PC-9 (cell line): Measurements from ENCODE around the gene ORM2. TPM values are rescaled to one million over a fixed set of nuclear protein-coding genes. Genes with fewer than 3 reads are reported as not detected.

ENCODE experiments used
- BruUV-seq: library from RNA; stranded (reverse); fragments of 400-500 nt; replicated peaks from 2 replicates; lab custom pipeline; 2021; lab: Mats Ljungman, UMichigan
- CTCF ChIA-PET: fragments of 300-600 bp; sonication (Branson Sonifier 250); formaldehyde crosslinking; loops from one replicate; lab custom pipeline; 2022; ENCODE audit warnings: antibody characterized with exemption; lab: Charles Lee
- POLR2A ChIA-PET: fragments of 300-600 bp; sonication (Branson Sonifier 250); formaldehyde crosslinking; loops from one replicate; lab custom pipeline; 2022; ENCODE audit warnings: antibody characterized with exemption; ENCODE audit not compliant: unreplicated experiment; lab: Charles Lee
- DNase-seq, 2 experiments: peaks; one replicate each; pipeline versions ENCODE4 v3.0.0 to v3.0.0-alpha.2; 2015 to 2022; ENCODE audit warnings: mixed read lengths in 1 of 2
- H2AFZ ChIP-seq: fragments of 200-600 bp; sonication (generic); 2 replicates; pipeline ENCODE4 v1.8.1; 2017; ENCODE audit warnings: antibody characterized with exemption
- H3F3A ChIP-seq: fragments of 200-600 bp; sonication (generic); 2 replicates; pipeline ENCODE4 v1.8.1; 2017; ENCODE audit warnings: antibody characterized with exemption, mild to moderate bottlenecking, low read depth; ENCODE audit not compliant: insufficient read depth
- H3K27ac ChIP-seq: fragments of 200-600 bp; sonication (generic); 2 replicates; pipeline ENCODE4 v1.6.1; 2016; ENCODE audit warnings: mixed run types
- H3K27me3 ChIP-seq: fragments of 200-600 bp; sonication (generic); 2 replicates; pipeline ENCODE4 v1.6.1; 2016; ENCODE audit warnings: low read depth, mixed run types; ENCODE audit not compliant: insufficient read depth
- H3K36me3 ChIP-seq: fragments of 200-600 bp; sonication (generic); 2 replicates; pipeline ENCODE4 v1.6.1; 2016; ENCODE audit warnings: low read depth, mixed run types
- H3K4me1 ChIP-seq: fragments of 200-600 bp; sonication (generic); replicated peaks from 2 replicates; pipeline ENCODE4 v1.6.1; 2016; ENCODE audit warnings: mixed run types; ENCODE audit not compliant: insufficient read depth
- H3K4me2 ChIP-seq: fragments of 200-600 bp; sonication (generic); 2 replicates; pipeline ENCODE4 v1.6.1; 2017; ENCODE audit warnings: mixed run types
- H3K4me3 ChIP-seq: fragments of 200-600 bp; sonication (generic); 2 replicates; pipeline ENCODE4 v1.6.1; 2016; ENCODE audit warnings: mixed run types
- H3K79me2 ChIP-seq: fragments of 200-600 bp; sonication (generic); 2 replicates; pipeline ENCODE4 v1.6.1; 2017; ENCODE audit warnings: low read depth, mixed run types
- H3K9me2 ChIP-seq: fragments of 200-600 bp; sonication (generic); 2 replicates; pipeline ENCODE4 v1.8.1; 2017; ENCODE audit warnings: mild to moderate bottlenecking; ENCODE audit not compliant: insufficient read depth
- H3K9me3 ChIP-seq: fragments of 200-600 bp; sonication (generic); 2 replicates; pipeline ENCODE4 v1.8.1; 2016; ENCODE audit warnings: low read depth; ENCODE audit not compliant: insufficient read depth
- H4K20me1 ChIP-seq: fragments of 200-600 bp; sonication (generic); 2 replicates; pipeline ENCODE4 v1.8.1; 2017; ENCODE audit not compliant: insufficient read depth
- EZH2 ChIP-seq: fragments of 200-600 bp; sonication (generic); IDR thresholded peaks from 2 replicates; pipeline ENCODE4 v1.8.0; 2017; ENCODE audit warnings: antibody characterized with exemption, low read depth
- intact Hi-C: fragments of 100-400 bp; cut with micrococcal nuclease; formaldehyde crosslinking; loops from one replicate; pipeline ENCODE4 v1.10.0; 2022; ENCODE audit not compliant: unreplicated experiment
- total RNA-seq: library from RNA; stranded (reverse); gene quantifications from 2 replicates; pipeline ENCODE4 v1.2.3, GENCODE V29; 2021
- TF ChIP-seq, protein P1 (sequence below): fragments of 200-600 bp; sonication (generic); conservative IDR thresholded peaks from 2 replicates; pipeline ENCODE4 v1.6.1; 2017; ENCODE audit warnings: mixed run types, antibody characterized with exemption, mild to moderate bottlenecking, moderate library complexity

ORM2 gene
- total RNA-seq, 1 experiment from 2014 or later, result not detected

DNA sequence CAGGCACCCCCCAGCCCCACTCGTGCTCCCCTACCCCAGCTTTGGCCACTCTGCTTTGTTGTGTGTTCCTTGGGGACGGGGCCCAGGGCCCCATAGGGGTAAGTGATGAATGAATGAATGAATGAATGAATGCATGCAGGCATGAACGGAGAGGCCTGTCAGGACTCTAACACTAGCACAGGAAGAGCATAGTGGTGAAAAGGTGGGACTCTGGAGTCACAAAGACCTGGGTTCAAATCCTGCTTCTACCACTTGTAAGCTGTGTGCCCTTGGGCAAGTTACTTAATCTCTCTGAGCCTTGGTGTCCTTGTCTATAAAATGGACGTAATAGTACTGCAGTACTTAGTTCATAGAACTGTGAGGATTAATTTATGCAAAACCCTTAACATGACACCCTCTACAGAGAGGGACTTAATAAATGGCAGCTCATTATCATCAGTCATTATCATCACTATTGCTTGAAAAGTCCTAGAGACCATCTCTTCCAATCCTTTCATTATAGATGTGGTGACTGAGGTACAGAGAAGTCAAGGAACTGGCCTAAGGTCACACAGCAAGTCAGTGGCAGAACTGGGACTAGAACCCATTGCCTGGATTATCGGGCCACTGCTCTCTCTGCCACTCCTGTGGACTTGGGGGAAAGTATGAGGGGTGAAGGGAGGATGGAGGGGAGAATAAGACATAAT, 13.2 kb downstream of the ORM2 start:
- H3K27ac ChIP-seq, result no peak overlapping the region
- no peaks in the 10 kb centered on the region for H3K79me2 ChIP-seq
- H3K4me3 ChIP-seq, result no peak overlapping the region
- H3K4me1 ChIP-seq, result no peaks in the 10 kb centered on the region
- POLR2A ChIA-PET, result no interaction called here
- no peak for DNase-seq
- H3K27me3 ChIP-seq, result no peaks in the 10 kb centered on the region
- intact Hi-C loops, result loop anchor here (10.0 kb wide), 1 partner anchor 142 kb away; no protein-coding TSS in a partner anchor
- H3K9me2 ChIP-seq, result no peaks in the 10 kb centered on the region
- H3K36me3 ChIP-seq, result no peaks in the 10 kb centered on the region
- no peaks in the 10 kb centered on the region for H4K20me1 ChIP-seq
- TF ChIP-seq, protein P1, sequence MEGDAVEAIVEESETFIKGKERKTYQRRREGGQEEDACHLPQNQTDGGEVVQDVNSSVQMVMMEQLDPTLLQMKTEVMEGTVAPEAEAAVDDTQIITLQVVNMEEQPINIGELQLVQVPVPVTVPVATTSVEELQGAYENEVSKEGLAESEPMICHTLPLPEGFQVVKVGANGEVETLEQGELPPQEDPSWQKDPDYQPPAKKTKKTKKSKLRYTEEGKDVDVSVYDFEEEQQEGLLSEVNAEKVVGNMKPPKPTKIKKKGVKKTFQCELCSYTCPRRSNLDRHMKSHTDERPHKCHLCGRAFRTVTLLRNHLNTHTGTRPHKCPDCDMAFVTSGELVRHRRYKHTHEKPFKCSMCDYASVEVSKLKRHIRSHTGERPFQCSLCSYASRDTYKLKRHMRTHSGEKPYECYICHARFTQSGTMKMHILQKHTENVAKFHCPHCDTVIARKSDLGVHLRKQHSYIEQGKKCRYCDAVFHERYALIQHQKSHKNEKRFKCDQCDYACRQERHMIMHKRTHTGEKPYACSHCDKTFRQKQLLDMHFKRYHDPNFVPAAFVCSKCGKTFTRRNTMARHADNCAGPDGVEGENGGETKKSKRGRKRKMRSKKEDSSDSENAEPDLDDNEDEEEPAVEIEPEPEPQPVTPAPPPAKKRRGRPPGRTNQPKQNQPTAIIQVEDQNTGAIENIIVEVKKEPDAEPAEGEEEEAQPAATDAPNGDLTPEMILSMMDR, result no peak
- no peak for TF ChIP-seq EZH2
- no peaks in the 10 kb centered on the region for H3K9me3 ChIP-seq
- no peaks in the 10 kb centered on the region for H3F3A ChIP-seq
- H2AFZ ChIP-seq, result no peak overlapping the region
- H3K4me2 ChIP-seq, result no peak overlapping the region
- BruUV-seq, result no TSS peak
- CTCF ChIA-PET, result no interaction called here

- intact Hi-C loops, result loop anchor here (10.0 kb wide), 1 partner anchor 141 kb away; no protein-coding TSS in a partner anchor
- H3K27ac ChIP-seq, result no peak overlapping the region
Measured at GRCh38 chr9:114343471-114344187, 14.0 kb downstream of the ORM2 start.

GRCh38 chr9:114344188-114344566, 14.5 kb downstream of the ORM2 start:
- no peak for TF ChIP-seq EZH2
- TF ChIP-seq, protein P1, result no peak
- intact Hi-C loops, result loop anchor here (10.0 kb wide), 1 partner anchor 141 kb away; no protein-coding TSS in a partner anchor
- H3K4me3 ChIP-seq, result no peak overlapping the region
- H3K27ac ChIP-seq, result no peak overlapping the region
- peaks cover 6% of the 10 kb centered on the region for H3K4me1 ChIP-seq
- H3K9me3 ChIP-seq, result no peaks in the 10 kb centered on the region
- no peaks in the 10 kb centered on the region for H3K36me3 ChIP-seq
- ChIA-PET CTCF (no interaction called here), POLR2A (no interaction called here)
- no peaks in the 10 kb centered on the region for H3K79me2 ChIP-seq
- no peak for DNase-seq
- H4K20me1 ChIP-seq, result no peaks in the 10 kb centered on the region
- H2AFZ ChIP-seq, result no peak overlapping the region
- BruUV-seq, result no TSS peak
- H3F3A ChIP-seq, result 0 out of 2 replicates have a peak, but pooled peaks cover under 1% of the 10 kb centered on the region
- no peaks in the 10 kb centered on the region for H3K27me3 ChIP-seq
- no peaks in the 10 kb centered on the region for H3K9me2 ChIP-seq
- no peak overlapping the region for H3K4me2 ChIP-seq

More at GRCh38 chr9:114343471-114344187, 14.0 kb downstream of the ORM2 start:
- H3F3A ChIP-seq, result no peaks in the 10 kb centered on the region
- H3K4me3 ChIP-seq, result no peak overlapping the region
- no peak for TF ChIP-seq EZH2
- TF ChIP-seq, protein P1, result no peak
- ChIA-PET CTCF (no interaction called here), POLR2A (no interaction called here)
- H3K9me3 ChIP-seq, result no peaks in the 10 kb centered on the region
- H2AFZ ChIP-seq, result no peak overlapping the region
- peaks cover 2% of the 10 kb centered on the region; the same call in 1 of the 2 replicates for H3K4me1 ChIP-seq
- no peaks in the 10 kb centered on the region for H4K20me1 ChIP-seq
- H3K36me3 ChIP-seq, result no peaks in the 10 kb centered on the region
- no peaks in the 10 kb centered on the region for H3K79me2 ChIP-seq
- H3K27me3 ChIP-seq, result no peaks in the 10 kb centered on the region
- no peak for DNase-seq
- no TSS peak for BruUV-seq
- H3K9me2 ChIP-seq, result no peaks in the 10 kb centered on the region
- H3K4me2 ChIP-seq, result no peak overlapping the region
